GM12891 (cell line): Measurements from ENCODE around the gene PIK3R4.

Source experiments
- POLR2A ChIP-seq: IDR thresholded peaks from 2 replicates; pipeline ENCODE4 v1.6.1; 2011; ENCODE audit warnings: low read depth, low read length, control low read depth
- POLR2AphosphoS5 ChIP-seq: IDR thresholded peaks from 2 replicates; pipeline ENCODE4 v1.6.1; 2011; ENCODE audit warnings: low read depth, low read length, control low read depth
- SPI1 ChIP-seq: IDR thresholded peaks from 2 replicates; pipeline ENCODE4 v1.6.1; 2011; ENCODE audit warnings: low read depth, low read length, control low read depth

- no peak for TF ChIP-seq POLR2A
- no peak for TF ChIP-seq POLR2AphosphoS5
- no peak for TF ChIP-seq SPI1
Observed at GRCh38 chr3:130731817-130732216, 14.8 kb downstream of the PIK3R4 start.
